Nephron progenitor cell (in vitro differentiated cells): ENCODE results near the gene RHOBTB1.

ENCODE experiments used
- DNase-seq: peaks from one replicate; pipeline ENCODE4 v3.0.0; 2021
- H3K27ac Mint-ChIP-seq: 2 replicates; pipeline ENCODE4 v1.8.0; 2021; ENCODE audit warnings: mild to moderate bottlenecking, moderate library complexity, mixed read lengths
- H3K27me3 Mint-ChIP-seq: 2 replicates; pipeline ENCODE4 v1.8.0; 2021; ENCODE audit warnings: mild to moderate bottlenecking, low read depth, mixed read lengths; ENCODE audit not compliant: poor library complexity
- H3K36me3 Mint-ChIP-seq: 2 replicates; pipeline ENCODE4 v1.8.0; 2021; ENCODE audit warnings: low read depth, mixed read lengths
- H3K4me1 Mint-ChIP-seq: 2 replicates; pipeline ENCODE4 v1.8.0; 2021; ENCODE audit warnings: mixed read lengths
- H3K4me3 Mint-ChIP-seq: 2 replicates; pipeline ENCODE4 v1.8.0; 2021; ENCODE audit warnings: mild to moderate bottlenecking, moderate library complexity, mixed read lengths
- H3K9me3 Mint-ChIP-seq: 2 replicates; pipeline ENCODE4 v1.8.0; 2021; ENCODE audit warnings: mild to moderate bottlenecking, moderate library complexity, mixed read lengths
- CTCF ChIP-seq: fragments of 200-600 bp; sonication (generic); IDR thresholded peaks from 2 replicates; pipeline ENCODE4 v1.5.0; 2021; ENCODE audit warnings: antibody characterized with exemption

The RHOBTB1 gene

GRCh38 chr10:60950300-60950699 lies 6.3 kb upstream of the RHOBTB1 start:
- Mint-ChIP-seq H3K27ac (no peak overlapping the region), H3K4me3 (no peak overlapping the region), H3K27me3 (peaks cover 6% of the 10 kb centered on the region), H3K36me3 (no peaks in the 10 kb centered on the region), H3K9me3 (no peaks in the 10 kb centered on the region), H3K4me1 (peaks cover 3% of the 10 kb centered on the region)
- no peak for DNase-seq
- TF ChIP-seq CTCF = no peak

- no peak for TF ChIP-seq CTCF
- Mint-ChIP-seq H3K27ac (no peak overlapping the region), H3K4me3 (no peak overlapping the region), H3K4me1 (peaks cover 10% of the 10 kb centered on the region), H3K27me3 (peaks cover 6% of the 10 kb centered on the region), H3K36me3 (no peaks in the 10 kb centered on the region), H3K9me3 (no peaks in the 10 kb centered on the region)
- DNase-seq = no peak
Measured at GRCh38 chr10:60948851-60949250, 4.9 kb upstream of the RHOBTB1 start.

GRCh38 chr10:60944910-60945297 lies 919 bp upstream of the RHOBTB1 start:
- Mint-ChIP-seq H3K27me3 (peaks cover 3% of the 10 kb centered on the region), H3K9me3 (no peaks in the 10 kb centered on the region), H3K36me3 (peaks cover 4% of the 10 kb centered on the region), H3K27ac (peak overlapping the region; percentile 99), H3K4me1 (peaks cover 40% of the 10 kb centered on the region), H3K4me3 (peak overlapping the region; percentile 93)
- no peak for TF ChIP-seq CTCF
- DNase-seq = no peak

- H3K27me3 Mint-ChIP-seq = peaks cover 3% of the 10 kb centered on the region
- peak overlapping the region; percentile 93 for H3K4me3 Mint-ChIP-seq
- H3K9me3 Mint-ChIP-seq = no peaks in the 10 kb centered on the region
- DNase-seq = peak; percentile 69
- H3K36me3 Mint-ChIP-seq = peaks cover 16% of the 10 kb centered on the region
- peak overlapping the region; percentile 99 for H3K27ac Mint-ChIP-seq
- peaks cover 40% of the 10 kb centered on the region for H3K4me1 Mint-ChIP-seq
- no peak for TF ChIP-seq CTCF
Measured at GRCh38 chr10:60943316-60944057, 498 bp downstream of the RHOBTB1 start.

GRCh38 chr10:60942788-60943315 lies 1.1 kb downstream of the RHOBTB1 start:
- peak overlapping the region; percentile 93 for H3K4me3 Mint-ChIP-seq
- peak; percentile 8 for DNase-seq

More at GRCh38 chr10:60942788-60943315, 1.1 kb downstream of the RHOBTB1 start:
- Mint-ChIP-seq H3K27ac (peak overlapping the region; percentile 99), H3K27me3 (peaks cover 3% of the 10 kb centered on the region), H3K9me3 (no peaks in the 10 kb centered on the region), H3K4me1 (peaks cover 40% of the 10 kb centered on the region), H3K36me3 (peaks cover 22% of the 10 kb centered on the region)
- TF ChIP-seq CTCF = no peak
